GM19099 (cell line): ENCODE measurements around the gene ZBTB20.

Experiments
- POLR2A ChIP-seq: IDR thresholded peaks from 3 replicates; pipeline ENCODE4 v1.6.1; 2011; ENCODE audit warnings: low read depth; ENCODE audit not compliant: insufficient read length; ENCODE audit errors: extremely low read depth

ZBTB20 gene

DNA sequence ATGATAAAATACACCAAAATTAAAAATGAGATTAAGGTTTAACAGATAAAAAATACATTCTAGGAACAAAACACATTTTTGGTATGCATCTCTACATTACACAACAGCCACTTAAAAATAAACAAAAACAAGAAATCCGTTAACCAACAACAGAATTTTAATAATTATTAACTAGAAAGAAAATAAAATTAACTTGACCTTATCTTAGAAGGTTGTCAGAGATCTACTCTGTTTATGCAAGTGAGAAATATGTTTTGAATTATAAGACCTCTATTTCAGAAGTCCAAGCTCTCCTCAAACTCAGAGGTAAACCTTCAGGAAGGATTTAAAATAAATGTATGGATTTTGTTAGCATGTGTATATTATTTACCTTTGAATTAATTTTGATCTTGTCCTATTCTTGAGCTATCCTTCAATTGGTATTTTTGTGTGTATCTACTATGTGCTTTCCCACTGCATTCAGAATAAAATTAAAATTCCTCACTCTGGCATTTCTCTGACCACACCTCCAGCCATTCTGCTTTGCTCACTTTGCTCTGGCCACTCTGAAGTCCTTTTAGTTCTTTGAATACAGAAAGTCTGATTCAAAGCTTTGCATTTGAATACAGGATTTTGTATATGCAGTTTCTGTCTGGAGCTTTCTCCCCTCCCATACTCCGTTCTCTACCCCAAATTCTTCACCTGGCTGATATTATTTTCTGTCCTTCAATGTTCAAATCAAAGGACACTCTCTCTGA is 352.0 kb downstream of the ZBTB20 start:
- no peak for TF ChIP-seq POLR2A

DNA sequence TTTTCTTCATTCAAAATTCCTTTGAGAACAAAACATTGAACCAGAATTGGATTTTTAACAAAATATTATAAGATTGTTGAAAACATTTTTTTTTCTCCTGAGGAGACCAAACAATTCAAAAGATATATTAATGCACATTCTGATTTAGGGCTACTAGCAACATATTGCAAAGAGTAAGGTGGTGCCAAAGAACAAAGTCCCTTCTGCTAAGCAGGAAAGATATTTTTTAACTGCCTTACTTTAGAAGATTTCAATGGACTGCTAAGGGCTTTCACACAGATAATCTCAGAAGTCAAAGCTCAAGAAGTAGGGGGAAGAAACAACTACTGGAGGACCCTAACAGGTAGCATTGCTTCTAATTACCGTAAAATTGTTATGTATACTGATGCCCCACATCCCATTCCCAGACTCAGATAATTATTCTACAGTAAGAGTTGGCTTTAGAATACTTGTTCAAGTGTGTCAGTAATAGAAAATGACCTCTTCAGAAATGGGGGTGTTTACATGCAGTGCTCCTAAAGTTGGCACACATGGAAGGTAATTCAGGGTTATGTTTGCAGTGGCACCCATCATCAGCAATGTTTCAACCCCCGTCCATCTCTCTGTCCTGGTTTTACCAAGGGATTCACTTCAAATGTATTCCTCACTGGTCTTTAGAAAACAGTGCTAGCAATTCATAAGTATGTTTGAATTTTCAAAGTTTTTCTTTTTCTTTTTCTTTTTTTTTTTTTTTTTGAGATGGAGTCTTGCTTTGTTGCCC is 354.7 kb downstream of the ZBTB20 start:
- TF ChIP-seq POLR2A = no peak

DNA sequence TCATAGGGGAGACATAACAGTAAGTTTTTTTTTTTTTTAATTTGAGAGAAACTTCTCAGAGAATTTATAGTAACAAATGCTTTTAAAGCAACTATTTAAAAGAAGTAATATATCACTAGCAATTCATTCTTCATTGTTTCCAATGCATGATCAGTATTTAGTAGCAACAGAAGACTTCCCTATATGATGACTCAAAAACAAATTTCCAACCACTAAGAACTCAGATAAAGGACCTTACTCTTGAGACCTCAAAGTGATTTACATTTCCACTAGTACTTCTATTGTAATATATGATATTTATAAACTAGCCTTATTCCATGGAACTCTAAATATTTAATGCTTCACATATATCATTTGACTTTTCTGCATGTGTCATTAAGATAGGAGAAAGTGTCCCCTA is 356.3 kb downstream of the ZBTB20 start:
- TF ChIP-seq POLR2A = no peak

DNA sequence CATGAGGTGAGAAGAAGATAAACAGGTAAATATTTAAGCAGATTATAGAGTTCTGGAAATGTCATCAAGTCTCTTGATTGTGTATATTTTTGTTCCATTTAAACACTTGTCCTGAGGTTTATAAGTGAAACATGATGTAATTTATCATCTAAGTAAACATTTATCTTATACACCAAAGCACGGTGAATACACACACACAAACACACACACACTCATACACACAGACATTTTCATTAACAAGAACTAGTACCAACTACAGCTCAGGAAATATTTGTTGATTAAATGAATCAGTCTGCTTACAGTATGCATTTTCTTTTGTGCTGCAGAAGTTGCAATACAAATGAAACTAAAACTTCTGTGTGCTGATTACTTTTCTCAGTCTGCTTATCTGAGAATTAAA is 357.3 kb downstream of the ZBTB20 start:
- no peak for TF ChIP-seq POLR2A

DNA sequence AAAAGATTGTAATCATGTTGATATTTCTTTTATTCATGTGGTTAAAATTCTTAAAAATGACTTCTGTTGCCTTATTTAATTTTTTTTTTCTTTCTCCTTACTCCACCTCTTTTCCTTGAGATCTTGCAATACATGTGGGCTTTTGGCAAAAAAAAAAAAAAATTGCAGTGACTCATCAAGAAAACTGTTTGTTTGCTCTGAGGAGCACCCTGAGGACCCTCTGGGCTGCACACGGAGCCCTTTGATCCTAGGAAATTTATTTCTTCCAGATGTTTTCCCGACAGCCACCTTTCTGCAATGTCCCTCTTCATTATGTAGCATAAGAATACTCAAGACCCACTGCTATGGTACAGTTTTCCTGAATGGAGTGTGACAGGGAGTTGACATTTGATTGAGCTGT is 371.7 kb downstream of the ZBTB20 start:
- TF ChIP-seq POLR2A = no peak

DNA sequence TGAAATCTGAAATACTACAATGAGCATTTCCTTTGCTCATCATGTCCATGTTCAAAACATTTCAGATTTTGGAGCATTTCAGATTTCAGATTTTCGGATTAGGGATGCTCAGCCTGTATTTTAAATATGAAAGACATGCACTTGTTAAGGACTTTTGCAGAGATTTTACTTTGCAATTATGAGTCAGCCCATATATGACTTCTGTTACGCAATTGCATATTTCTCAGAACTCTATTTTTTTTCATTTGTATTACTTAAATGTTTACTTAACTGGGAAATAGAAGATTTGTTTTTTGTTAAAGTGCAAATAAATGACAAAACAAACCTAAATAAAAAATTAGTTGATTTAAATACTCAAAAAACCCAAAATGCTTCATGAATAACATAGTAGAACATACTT is 376.2 kb downstream of the ZBTB20 start:
- TF ChIP-seq POLR2A = no peak

DNA sequence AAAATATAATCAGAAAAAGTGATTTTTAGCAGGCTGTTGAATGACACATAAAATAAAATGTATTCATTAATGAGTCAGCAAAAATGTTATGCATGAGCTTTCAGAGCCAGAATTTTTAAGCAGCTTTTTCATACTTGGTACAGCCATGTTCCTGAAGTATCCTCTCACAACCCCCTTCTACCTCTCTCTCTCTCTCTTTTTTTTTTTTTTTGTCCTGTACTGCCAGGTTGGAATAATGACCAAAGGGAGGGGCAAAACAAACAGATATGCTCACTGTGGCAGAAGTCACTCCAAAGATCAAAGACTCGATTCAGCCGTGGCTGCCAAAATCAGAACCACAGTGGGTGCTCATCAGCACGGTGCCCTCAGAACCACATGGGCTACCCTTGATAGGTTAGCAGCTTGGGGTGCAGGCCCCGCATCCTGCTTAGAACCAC is 383.0 kb downstream of the ZBTB20 start:
- TF ChIP-seq POLR2A = no peak

DNA sequence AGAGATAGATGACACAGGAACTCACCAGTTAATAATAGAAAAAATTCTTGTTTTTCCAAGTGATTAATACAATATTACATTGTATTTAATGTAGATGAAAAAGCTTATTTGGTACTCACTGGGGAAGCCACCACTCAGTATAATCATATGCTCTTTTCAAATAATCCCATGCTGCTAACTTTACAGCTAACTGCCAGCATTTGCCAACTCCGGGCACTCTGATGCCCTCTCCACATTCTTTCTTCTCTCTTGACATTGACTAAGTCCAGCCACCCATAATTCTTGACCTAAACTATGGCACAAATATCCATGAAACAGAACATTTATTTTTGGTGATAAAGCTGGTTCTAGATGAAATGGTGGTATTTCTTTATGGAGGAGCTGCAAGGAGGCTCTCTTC is 384.9 kb downstream of the ZBTB20 start:
- TF ChIP-seq POLR2A = no peak

DNA sequence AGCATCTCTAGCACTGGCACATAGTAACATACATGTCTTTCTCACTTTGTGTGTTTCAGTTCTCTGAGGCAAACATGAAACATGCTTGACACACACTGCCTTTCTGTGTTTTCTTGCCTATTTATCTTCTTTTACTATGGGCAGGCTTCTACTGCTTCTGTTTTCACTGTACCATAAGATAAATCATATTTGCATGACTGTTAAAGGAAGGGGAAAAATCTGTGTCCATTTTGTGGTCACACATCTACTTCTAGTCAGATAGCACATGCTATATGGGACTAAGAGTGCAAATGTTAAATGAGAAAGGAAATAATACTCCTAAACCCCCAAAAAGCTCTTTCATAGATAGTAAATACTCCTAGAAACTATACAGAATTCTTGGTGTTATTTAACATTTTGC is 386.4 kb downstream of the ZBTB20 start:
- no peak for TF ChIP-seq POLR2A

DNA sequence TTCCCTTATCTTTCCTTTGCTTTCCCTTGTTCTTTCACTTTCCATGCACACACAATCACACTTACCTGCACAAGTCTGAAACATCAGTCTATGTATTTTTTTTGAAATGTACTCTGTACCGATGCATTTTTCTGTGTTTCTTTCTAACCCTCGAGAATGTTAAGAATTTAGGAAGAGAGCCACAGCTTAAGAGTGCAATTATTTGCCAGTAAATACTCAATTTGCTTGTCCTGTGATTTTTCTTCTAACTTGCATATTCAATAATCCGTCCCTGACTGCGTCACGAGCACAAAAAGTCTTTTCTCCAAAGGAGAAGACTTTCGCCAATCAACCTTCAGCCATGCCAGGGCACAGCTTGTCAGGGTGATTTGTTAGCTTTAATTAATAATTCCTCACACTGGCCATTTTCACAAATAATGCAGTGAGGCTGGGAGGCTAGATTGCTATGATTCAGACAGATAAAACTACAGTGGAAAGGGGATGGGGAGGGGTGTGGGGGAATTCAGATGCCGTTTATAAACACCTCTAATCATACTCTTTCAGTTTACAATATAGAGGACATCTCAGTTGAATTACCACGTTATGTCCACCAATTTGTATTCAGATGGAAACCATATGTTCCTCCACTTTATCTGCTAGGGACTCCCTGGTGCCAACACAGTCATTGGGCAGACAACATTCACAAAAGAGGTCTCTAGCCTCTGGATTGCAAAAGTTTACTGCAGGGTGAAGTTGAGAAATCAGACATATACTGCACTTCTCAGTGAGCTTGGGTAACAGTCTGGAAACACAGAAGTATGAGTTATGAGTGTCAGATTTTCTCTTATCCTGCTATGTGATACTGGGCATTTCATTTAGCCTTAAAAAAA is 388.0 kb downstream of the ZBTB20 start:
- TF ChIP-seq POLR2A = no peak

DNA sequence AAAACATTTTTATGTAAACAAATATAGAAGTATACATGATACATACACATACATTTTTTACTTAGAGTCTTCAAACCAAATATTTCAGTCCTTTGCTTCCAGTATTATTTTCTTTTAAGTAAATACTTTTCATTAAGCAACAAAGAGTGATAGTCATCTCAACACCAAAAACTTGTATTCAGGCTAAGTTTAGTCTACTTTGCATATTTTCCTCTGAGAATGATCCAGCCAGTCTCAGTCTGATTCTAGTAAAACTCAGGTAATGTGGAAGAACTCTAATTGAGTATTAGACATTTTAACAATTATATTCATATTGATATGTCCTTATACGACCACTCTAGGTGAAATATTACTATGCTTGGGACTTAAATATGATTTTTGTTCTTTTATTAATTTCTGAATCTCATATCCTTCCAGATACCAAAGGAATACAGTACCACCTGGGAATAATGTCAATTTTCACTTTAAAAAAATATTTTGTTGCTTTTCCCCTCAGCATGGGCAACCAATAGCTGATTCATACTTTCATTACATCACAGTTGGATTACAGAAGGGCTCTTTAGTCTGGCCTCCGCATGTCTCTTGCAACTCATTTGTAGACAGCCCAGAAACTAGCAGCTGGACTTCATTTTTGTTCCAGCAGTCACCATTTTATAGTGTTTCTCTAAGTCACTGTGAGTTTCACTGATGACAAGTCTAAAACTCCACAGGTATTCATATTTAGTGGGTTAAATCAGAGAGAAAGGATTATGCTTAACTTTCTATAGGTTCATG is 390.4 kb downstream of the ZBTB20 start:
- no peak for TF ChIP-seq POLR2A

DNA sequence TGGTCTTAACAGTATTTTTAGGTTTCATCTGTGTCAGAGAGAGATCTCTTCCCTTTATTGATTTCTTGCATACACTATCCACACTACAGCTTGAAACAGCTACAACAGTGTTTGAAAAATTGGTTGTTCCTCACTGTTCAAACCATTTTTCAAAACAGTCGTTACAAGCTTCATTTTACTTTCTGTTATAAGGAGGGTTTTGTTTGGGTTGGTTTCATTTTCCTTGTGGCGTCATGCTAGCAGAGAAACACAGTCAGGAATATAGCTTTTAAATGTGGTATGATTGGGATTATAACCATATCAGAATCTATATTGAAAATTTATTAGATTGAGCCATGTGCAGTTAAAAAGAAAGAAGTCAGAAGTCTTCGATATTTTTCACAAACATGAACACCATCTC is 400.6 kb downstream of the ZBTB20 start:
- TF ChIP-seq POLR2A = no peak

DNA sequence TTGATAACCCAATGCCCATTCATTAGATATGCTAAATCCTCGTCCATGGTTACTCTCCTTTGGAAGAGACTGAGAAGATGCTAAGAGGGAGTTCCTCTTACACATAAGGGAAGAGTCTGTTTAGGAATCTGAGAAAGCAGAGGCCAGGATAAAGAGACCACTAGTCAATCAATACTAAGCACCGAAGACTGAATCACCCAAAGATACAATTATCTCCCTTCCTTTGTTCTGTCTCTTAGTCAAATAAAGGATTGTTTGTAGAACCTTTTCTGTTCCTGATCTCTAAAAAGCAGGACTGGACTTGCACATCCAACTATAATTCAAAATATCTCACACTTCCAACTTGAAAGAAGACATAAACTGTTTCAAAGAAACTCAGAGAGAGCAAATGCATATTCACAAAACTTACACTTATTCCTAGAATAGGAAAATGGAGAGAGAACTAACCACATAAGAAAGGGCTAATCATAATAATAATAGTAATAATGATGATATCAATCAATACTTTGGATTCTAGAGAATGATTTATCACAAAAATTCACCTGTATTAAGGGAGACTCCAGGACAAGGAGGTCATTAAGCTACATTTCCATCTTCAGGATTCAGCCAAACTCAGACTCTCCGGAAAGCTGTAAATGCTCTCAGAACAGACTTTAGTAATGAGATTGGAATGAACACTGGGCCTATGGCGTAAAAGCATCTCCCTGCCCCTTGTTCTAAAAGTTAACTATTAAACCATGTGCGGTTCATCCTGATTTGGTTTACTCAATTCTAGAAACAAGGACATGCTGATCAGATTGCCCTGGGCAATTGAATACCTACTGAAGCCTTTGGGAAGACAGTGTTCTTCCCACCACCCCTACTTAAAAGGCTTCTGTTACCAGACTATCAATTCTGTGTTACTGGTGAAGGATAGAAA is 401.5 kb downstream of the ZBTB20 start:
- TF ChIP-seq POLR2A = no peak
